Inflammatory macrophage (primary cell): ENCODE measurements around the gene LGALS7B.
"Not testable (repeated sequence)": the region's sequence is repeated elsewhere in the genome, so short reads cannot be mapped to it uniquely, and the experiment has no call there.

ENCODE experiments used
- DNase-seq, 2 donors: peaks; one replicate each; pipeline ENCODE4 v3.0.0-alpha.2; 2020 to 2022

LGALS7B gene

GRCh38 chr19:38797781-38798180 lies 8.8 kb downstream of the LGALS7B start:
- DNase-seq = not testable (repeated sequence)

- no peak for DNase-seq
Measured at GRCh38 chr19:38799104-38799503, 10.1 kb downstream of the LGALS7B start.

- no peak for DNase-seq
Measured at GRCh38 chr19:38800577-38801347, 11.8 kb downstream of the LGALS7B start.

DNA sequence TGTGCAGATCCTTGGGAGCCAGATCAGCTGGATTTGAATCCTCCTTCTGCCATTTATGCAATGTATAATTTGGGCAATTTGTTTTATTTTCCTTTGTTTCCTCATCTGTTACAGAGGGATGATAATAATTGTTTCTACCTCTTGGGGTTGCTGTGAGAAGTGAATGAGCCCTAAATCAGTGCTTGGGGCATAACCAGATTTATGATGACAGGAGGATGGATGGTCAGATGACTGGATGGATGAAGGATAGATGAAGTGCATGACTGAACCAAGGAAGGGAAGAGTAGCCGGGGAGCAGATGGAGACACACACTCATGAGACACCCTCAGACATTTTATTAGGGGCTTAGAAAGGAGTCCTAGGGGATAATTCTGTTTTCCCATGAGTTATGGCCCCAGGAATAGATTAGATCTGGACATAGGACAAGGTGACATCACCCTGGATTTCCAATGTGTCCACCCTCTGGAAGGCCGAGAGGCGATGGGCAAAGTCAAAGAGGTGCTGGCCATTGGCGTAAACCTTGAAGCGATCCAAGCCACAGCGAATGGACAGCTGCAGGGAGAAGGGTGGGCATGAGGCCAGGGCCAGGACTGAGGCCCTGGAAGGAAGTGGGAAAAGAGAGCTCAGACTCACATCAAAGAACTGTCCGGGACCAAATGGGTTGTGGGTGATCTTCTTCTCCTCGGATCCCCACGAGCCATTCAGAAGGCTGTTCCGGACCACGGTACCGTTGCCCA lies 12.5 kb downstream of the LGALS7B start:
- DNase-seq = no peak

- DNase-seq = no peak
Measured at GRCh38 chr19:38803543-38803942, 14.5 kb downstream of the LGALS7B start.

DNA sequence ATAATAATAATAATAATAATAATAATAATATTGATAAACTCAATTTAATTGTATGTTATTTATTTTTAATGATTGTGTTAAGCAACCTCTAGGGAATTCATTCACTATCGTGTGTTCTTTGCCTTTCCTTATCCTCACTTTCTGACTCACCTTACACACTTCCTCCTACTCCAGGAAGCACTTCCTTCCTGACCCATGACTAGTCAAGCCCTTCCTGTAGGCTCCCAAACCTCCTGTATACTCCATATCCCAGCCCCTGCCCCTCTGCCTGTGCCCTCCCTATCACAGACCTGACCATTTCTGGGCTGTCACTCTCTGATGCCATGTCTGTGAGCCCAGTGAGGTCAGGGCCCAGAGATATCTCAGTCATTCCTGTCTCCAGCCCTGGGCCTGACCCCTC lies 16.2 kb downstream of the LGALS7B start:
- DNase-seq = no peak

DNA sequence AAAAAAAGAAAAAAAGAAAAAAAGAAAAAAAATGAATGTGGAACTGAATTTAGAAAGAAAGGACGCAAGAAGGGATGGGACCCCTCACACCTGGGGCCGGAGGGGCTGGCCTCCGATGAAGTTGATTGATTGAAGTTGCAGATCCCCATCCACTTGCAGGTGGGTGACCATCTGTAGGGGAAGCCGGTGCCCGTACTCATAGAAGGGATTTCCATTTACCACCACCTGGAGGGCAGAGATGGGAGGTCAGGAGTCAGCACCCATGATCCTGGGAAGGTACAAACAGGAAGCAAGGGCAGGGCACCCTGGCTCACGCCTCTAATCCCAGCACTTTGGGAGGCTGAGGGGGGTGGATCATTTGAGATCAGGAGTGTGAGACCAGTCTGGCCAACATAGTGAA lies 17.4 kb downstream of the LGALS7B start:
- DNase-seq = no peak

- DNase-seq = not testable (repeated sequence)
Measured at GRCh38 chr19:38807374-38808098, 18.5 kb downstream of the LGALS7B start.

- no peak for DNase-seq
Measured at GRCh38 chr19:38808741-38809140, 19.7 kb downstream of the LGALS7B start.

DNA sequence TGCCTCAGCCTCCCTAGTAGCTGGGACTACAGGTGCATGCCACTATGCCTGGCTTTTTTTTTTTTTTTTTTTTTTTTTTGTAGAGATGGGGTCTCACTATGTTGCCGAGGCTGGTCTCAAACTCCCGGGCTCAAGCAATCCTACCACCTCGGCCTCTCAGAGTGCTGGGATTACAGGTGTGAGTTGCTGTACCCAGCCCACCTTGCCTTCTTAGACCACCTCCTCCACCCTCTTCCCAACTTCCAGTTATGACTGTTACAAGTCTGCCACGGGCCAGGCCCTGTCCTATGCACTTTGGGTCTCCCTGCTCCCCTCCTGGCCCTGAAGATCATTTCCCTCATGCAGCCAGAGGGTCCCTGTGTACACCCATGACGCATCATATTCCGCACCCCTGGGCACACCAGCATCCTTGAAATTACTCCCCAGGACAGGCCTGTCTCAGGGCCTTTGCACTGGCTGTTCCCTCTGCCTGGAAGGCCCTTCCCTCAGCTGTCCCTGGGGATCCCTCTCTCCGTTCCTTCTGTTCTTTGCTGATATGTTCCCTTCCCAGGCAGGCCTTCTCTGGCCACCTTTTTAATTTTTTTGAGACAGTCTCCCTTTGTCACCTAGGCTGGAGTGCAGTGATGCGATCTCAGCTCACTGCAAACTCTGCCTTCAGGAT lies 20.7 kb downstream of the LGALS7B start:
- no peak for DNase-seq

DNA sequence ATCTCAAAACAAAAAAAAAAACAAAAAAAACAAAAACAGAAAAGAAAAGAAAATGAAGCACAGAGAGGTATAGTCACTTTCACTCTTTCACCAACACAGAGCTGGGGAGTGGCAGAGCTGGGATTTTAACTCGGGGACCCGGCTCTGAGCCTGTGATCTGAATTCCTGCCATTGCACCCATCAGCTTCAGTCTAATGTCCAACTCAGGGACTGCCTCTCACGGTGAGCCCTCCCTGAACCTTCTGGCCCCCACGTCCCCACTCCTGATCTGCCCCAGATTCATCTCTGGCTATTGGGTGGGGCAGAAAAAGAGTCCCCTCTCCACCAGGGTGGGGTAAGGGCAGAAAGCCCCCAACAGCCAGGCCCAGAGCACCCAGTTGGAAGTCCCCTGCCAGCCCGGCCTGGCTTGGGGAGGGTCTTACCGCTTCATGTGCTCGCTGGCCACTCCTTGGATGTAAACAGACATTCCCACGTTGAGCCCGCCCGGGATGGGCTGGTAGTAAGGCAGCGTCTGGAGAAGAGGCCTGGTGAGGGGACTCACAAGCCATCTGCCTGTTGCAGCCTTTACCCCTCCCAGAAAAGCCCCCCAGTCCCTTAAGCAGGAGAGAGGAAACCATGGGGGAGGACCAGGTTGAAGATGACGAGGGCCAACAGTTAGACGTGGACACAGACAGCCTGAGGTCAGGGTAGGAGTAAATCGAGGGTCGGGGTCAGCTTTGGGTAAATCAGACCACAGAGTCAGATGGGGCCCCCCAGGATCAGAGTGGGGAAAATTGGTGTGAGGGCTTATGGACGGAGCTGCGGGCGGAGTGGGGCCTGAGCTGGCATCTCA lies 23.2 kb downstream of the LGALS7B start:
- DNase-seq = no peak

- DNase-seq = no peak
Measured at GRCh38 chr19:38812841-38813320, 23.9 kb downstream of the LGALS7B start, which contains the start of gene LGALS4. Gene LGALS4 (minus strand): TSS chr19:38812945. CDS start chr19:38812886, 59 bp downstream.

DNA sequence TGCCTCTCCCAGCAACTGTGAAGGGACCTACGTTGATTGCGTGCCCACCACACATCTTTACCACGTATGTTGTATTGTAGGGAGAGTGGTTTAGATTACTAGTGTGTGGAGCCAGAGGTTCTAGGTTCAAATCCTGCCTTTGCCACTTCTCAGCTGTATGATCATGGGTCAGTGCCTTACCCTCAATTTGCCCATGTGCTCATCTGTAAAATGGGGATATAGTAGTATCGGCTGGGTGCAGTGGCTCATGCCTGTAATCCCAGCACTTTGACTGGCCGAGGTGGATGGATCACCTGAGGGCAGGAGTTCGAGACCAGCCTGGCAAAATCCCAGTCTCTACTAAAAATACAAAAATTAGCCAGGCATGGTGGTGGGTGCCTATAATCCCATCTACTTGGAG lies 24.3 kb downstream of the LGALS7B start:
- DNase-seq = no peak

GRCh38 chr19:38813932-38814331 lies 24.9 kb downstream of the LGALS7B start:
- not testable (repeated sequence) for DNase-seq

DNA sequence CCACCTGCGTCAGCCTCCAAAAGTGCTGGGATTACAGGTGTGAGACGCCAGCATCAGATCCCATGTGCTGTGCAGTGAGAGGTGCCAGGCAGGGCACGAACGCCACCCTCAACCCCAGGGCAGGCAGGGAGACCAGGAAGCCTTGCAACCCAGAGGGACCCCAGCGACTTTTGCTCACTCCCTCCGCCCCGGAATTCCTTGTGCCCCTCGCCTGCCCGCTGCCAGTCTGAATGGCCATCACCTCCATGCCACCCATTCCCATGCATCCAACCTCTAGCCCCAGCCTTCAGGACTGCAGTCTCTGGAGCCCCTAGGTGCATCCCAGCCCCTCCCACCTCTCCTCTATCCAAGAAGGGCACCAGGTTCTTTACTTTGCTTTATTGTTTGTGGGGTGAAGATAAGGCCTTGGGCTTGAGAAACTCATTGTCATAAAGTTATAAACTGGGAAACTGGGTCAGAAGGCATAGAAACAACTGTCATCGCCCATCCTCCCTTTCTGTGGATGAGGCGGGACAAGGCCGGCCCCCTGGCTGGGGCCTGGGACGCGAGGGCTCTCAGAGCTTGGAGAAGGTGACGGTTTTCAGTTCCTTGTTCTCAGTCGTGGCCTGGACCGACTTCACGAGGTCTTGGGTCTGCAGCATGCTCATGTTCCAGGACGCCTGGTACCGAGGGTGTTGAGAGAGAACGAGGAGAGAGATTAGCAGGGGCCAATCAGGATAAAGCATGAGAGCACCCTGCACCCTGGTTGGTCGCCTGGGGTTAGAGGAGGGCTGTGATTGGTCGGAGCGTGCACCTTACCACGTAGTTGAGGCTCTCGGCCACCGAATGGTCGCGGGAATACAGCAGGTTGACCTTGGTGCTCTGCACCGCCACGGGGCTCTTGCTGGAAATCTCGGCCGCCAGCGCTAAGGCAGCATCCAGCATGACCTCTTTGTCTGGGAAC lies 26.3 kb downstream of the LGALS7B start:
- DNase-seq = no peak

DNA sequence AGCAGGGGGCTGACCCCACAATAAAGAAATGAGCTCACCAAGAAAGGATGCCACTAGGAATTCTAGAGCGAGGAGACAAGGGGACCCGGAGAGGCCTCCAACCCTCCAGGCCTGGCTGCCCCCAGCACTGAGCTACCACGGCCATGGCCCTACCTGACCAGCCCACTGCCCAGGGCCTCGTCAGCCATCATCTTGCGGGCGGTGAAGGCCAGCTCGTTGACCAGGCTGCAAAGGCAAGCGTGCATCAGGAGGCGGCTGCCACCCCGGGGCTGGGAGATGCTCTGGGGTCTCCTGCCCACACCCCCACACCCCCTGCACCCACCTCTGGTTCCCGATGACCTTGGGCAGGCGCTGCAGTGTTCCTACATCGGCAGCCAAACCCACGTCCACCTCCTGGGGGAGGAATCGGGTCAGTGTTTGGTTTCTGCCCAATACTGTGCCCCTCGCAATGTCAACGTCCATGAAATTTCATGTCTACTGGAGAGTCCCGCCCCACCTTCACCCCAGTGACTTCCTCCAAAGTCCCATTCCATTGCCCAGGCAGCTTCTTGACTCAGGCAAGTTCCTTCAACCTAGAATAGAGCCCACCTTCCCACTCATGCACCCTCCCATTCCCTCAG lies 27.2 kb downstream of the LGALS7B start:
- DNase-seq = no peak

DNA sequence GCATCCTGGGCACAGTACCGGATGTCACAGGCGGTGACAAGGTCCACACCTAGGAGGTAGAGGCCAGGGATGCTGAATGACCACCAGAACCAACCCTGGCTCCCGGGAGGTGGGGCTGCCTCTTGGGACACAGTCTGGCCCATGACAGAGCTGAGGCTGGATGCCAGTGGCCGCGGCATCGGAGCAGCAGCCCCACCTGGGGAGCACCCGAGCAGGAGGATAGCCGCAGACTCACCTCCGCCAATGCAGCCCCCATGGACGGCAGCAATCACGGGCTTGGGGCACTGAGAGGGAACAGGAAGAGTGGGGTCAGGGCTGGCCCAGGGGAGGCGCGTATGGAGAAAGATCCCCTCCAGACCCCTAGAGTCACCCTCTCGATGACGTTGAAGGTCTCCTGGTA lies 28.1 kb downstream of the LGALS7B start:
- no peak for DNase-seq

DNA sequence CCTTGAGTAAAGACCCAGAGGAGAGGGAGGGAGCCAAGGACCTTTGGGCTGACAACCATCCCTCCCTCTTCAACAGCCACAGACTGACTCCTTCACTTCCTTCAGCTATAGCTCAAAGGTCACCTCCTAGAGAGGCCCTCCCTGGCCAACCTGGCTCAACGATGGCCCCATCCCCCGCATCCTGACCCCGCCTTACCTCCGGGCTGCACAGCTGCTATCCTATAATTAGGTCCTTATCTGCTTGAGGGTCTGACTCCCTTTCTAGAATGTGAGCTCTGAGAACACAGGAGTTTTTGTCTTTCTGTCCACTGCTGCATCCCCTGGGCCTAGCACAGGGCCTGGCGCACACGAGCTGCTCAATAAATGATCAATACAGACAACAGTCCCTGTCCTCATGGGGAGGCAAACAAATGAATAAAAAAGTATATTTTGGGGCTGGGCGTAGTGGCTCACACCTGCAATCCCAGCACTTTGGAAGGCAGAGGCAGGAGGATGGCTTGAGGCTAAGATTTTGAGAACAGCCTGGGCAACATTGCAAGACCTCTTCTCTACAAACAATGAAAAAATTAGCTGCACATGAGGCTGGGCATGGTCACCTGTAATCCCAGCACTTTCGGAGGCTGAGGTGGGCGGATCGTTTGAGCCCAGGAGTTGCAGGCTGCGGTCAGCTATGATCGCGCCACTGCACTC lies 30.4 kb downstream of the LGALS7B start:
- no peak for DNase-seq

GRCh38 chr19:38821230-38821825 lies 32.3 kb downstream of the LGALS7B start:
- not testable (repeated sequence) for DNase-seq
